ENCODE data around the gene S100PBP. TPM values are rescaled to one million over a fixed set of nuclear protein-coding genes. Genes with fewer than 3 reads are reported as not detected.

S100PBP gene
- total and polyA plus RNA-seq, 2 donors from 2014 or later = 14.3 to 40.1 TPM

DNA sequence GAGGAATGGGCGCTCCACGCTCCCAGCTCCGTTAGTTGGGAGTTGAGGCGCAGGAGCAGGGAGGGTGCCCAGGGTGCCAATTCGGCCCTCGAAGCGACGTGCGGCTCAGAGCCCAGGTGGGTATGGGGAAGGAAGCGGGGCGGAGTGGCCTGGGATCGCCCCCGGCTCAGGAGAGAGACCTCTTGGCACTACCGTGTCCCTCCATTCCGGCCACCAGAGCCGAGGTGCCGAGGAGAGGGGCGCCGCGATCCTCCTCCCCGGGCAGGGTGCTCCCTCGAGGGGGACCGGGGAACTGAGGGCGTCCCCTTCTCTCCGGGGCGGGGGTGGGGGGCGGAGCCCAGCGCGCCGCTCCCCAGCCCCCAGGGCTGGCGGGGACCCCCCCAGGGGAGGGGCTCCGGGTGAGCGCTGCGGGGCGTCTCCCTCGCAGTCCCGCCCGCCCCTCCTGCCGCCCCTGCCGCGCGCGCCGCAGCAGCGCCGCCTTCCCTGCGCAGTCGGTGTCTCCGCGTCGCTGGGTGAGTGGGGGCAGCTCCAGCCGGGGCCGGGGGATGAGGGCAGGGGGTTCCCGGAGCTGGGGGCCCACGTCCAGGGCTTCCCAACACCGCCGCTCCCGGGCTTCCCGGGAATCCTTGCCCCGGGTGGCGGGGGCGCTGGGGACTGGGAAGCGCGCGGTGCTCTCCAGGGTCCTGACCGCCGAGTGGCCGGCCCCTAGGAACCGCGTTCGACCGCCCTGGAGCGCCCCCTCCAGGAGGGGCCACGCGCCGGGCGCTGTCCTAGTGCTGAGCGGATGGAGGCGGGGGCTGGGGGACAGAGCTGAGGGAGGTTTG is 68.8 kb downstream of the S100PBP start, which contains the start of gene HPCA:
HPCA (plus strand) TSS at position 488 of the 824 bp plus-strand sequence. CDS start 2,408 bp downstream, outside the sequence.
- no peak for FAIRE-seq

DNA sequence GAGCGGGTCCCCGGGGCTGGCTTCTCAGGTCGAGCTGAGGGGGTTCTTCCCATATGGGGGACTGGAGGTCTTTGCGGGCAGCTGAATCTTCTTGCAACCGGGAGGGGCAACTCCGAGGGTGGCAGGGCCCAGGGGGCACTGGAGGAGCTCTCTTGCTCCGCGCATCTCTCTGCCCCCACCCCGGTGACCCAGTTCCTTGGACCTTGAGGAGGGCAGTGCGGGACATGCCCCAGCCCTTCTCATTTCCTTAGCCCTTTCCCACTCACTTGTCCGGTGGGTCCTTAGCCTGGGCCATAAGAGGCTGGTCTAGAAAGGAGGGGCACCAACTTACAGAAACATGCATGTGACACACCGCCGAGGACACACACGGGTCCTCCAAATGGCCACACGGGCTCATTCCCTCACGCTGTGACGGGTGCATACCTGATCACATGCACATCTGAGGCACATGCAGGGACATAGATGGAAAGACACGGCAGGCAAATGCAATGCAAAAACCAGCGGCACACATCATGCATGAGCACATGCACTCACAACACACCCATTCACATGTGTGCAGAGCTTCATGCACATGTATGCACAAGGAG is 69.5 kb downstream of the S100PBP start:
- no peak overlapping the region for H3K4me3 ChIP-seq (ENCODE audit: low read length in 3 of 3)

More for the DNA sequence above, 68.8 kb downstream of the S100PBP start, which contains the start of gene HPCA:
- H3K9ac ChIP-seq (ENCODE audit: low read length in 3 of 3) = no peak within 1 kb of the TSS
- no peak within 1 kb of the TSS for H3K27ac ChIP-seq (ENCODE audit: low read depth in 2 of 2, low read length in 2 of 2)
- peak; percentile 59 to 91 (median 86) for DNase-seq
- H3K36me3 ChIP-seq (ENCODE audit: control insufficient read depth in 2 of 3, insufficient read depth in 3 of 3, low read length in 3 of 3) = no peaks in the 10 kb centered on the region
- no peak within 1 kb of the TSS for H3K4me3 ChIP-seq (ENCODE audit: low read length in 3 of 3)
- no peaks in the 10 kb centered on the region for H3K9me3 ChIP-seq (ENCODE audit: control insufficient read depth in 2 of 3, insufficient read depth in 1 of 3, low read length in 3 of 3)
- intact Hi-C loops (cut with DNase I) = no loop called here
- TF ChIP-seq, protein P1, sequence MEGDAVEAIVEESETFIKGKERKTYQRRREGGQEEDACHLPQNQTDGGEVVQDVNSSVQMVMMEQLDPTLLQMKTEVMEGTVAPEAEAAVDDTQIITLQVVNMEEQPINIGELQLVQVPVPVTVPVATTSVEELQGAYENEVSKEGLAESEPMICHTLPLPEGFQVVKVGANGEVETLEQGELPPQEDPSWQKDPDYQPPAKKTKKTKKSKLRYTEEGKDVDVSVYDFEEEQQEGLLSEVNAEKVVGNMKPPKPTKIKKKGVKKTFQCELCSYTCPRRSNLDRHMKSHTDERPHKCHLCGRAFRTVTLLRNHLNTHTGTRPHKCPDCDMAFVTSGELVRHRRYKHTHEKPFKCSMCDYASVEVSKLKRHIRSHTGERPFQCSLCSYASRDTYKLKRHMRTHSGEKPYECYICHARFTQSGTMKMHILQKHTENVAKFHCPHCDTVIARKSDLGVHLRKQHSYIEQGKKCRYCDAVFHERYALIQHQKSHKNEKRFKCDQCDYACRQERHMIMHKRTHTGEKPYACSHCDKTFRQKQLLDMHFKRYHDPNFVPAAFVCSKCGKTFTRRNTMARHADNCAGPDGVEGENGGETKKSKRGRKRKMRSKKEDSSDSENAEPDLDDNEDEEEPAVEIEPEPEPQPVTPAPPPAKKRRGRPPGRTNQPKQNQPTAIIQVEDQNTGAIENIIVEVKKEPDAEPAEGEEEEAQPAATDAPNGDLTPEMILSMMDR (IDR thresholded peaks at IDR 0.05; ENCODE audit: borderline replicate concordance, extremely low read depth, insufficient read depth) = peak; percentile 33
- H3K4me1 ChIP-seq (ENCODE audit: control insufficient read depth in 2 of 3, insufficient read depth in 2 of 3, low read depth in 1 of 3, low read length in 3 of 3) = no peaks in the 10 kb centered on the region
- H3K27me3 ChIP-seq (ENCODE audit: control insufficient read depth, insufficient read depth, low read length) = peaks cover 7% of the 10 kb centered on the region

DNA sequence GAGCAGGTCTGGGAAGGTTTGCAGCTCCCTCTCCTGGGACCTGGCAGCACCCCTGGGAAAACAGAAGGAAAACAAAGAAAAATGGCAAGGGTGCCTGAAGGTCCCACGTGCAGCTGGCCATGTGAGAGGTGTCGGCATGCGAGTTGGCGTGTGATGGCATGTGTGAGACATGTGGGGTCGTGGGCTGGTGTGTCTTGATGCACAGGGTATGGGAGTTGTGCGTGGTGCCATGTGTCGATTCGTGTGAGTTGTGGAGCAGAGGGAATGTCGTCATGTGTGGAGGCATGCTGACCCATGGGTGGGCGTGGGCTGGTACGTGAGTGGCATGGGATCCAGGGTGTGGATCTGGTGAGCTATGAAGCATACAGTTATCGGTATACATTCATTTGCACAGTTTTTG is 70.2 kb downstream of the S100PBP start:
- no peak for FAIRE-seq
- no peak for DNase-seq
- Histone ChIP-seq H3K9me3 (ENCODE audit: control insufficient read depth in 2 of 3, insufficient read depth in 1 of 3, low read length in 3 of 3) (no peaks in the 10 kb centered on the region), H3K4me1 (ENCODE audit: control insufficient read depth in 2 of 3, insufficient read depth in 2 of 3, low read depth in 1 of 3, low read length in 3 of 3) (peaks cover 0 to 2% (median 0%) of the 10 kb centered on the region in 3 donors), H3K36me3 (ENCODE audit: control insufficient read depth in 2 of 3, insufficient read depth in 3 of 3, low read length in 3 of 3) (no peaks in the 10 kb centered on the region), H3K4me3 (ENCODE audit: low read length in 3 of 3) (no peak overlapping the region), H3K27ac (ENCODE audit: low read depth in 2 of 2, low read length in 2 of 2) (no peak overlapping the region), H3K9ac (ENCODE audit: low read length in 3 of 3) (no peak overlapping the region), H3K27me3 (ENCODE audit: control insufficient read depth, insufficient read depth, low read length) (peaks cover 7% of the 10 kb centered on the region)
- TF ChIP-seq, protein P1 (IDR thresholded peaks at IDR 0.05; ENCODE audit: borderline replicate concordance, extremely low read depth, insufficient read depth) = no peak
- intact Hi-C loops (cut with DNase I) = no loop called here

More for the DNA sequence above, 69.5 kb downstream of the S100PBP start:
- Histone ChIP-seq H3K36me3 (ENCODE audit: control insufficient read depth in 2 of 3, insufficient read depth in 3 of 3, low read length in 3 of 3) (no peaks in the 10 kb centered on the region), H3K9ac (ENCODE audit: low read length in 3 of 3) (no peak overlapping the region), H3K27ac (ENCODE audit: low read depth in 2 of 2, low read length in 2 of 2) (no peak overlapping the region), H3K27me3 (ENCODE audit: control insufficient read depth, insufficient read depth, low read length) (peaks cover 7% of the 10 kb centered on the region), H3K9me3 (ENCODE audit: control insufficient read depth in 2 of 3, insufficient read depth in 1 of 3, low read length in 3 of 3) (no peaks in the 10 kb centered on the region), H3K4me1 (ENCODE audit: control insufficient read depth in 2 of 3, insufficient read depth in 2 of 3, low read depth in 1 of 3, low read length in 3 of 3) (no peaks in the 10 kb centered on the region)
- intact Hi-C loops (cut with DNase I) = no loop called here
- TF ChIP-seq, protein P1 (IDR thresholded peaks at IDR 0.05; ENCODE audit: borderline replicate concordance, extremely low read depth, insufficient read depth) = no peak
- DNase-seq (no peak), FAIRE-seq (no peak)
